HG03280 (cell line): Measurements from ENCODE around the gene MAP4.
"Not testable (repeated sequence)": the region's sequence is repeated elsewhere in the genome, so short reads cannot be mapped to it uniquely, and the experiment has no call there.

Experiments used
- ATAC-seq: cut with Tn5 transposase; IDR thresholded peaks from one replicate; pipeline ENCODE4 v1.9.1; 2021; ENCODE audit warnings: mild to moderate bottlenecking, moderate library complexity; ENCODE audit not compliant: unreplicated experiment

The MAP4 gene

DNA sequence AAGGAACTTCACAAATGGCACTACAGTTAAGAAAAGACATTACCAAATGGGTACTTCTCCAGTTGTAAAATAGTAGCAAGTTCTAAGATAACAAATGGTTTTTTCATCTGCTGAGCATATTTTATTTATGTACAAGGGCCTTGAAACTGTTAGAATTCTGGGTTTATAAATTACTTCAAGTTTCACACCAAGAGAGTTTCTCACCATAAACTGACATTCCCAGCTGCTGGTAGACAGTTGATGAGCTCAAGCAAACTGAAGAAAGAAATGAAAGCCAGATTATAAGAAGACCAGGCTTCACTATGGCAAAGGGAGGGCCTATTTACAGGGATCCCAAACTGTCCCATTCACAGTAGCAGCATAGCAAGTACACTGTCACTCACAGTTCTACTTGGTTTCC lies 113.5 kb downstream of the MAP4 start:
- no peak for ATAC-seq

DNA sequence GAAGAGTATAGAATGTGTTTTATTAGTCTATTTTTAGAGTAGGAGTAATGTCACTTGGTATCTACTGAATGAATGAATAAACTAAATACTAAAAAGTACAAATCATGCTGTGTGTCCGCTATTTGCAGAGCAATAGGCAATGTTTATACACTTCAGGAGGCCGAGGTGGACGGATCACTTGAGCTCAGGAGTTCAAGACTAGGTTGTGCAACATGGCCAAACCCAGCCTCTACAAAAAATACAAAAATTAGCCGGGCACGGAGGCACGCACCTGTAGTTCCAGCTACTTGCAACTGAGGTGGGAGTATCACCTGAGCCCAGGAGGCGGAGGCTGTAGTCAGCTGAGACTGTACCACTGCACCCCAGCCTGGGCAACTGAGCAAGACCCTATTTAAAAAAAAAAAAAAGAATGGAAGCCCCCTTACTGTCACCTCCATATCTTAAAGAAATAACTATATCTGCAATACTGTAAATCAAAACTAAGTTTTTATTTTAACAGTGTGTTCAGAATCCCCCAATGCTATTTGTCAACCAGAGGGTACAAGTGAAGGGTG lies 114.9 kb downstream of the MAP4 start:
- no peak for ATAC-seq

DNA sequence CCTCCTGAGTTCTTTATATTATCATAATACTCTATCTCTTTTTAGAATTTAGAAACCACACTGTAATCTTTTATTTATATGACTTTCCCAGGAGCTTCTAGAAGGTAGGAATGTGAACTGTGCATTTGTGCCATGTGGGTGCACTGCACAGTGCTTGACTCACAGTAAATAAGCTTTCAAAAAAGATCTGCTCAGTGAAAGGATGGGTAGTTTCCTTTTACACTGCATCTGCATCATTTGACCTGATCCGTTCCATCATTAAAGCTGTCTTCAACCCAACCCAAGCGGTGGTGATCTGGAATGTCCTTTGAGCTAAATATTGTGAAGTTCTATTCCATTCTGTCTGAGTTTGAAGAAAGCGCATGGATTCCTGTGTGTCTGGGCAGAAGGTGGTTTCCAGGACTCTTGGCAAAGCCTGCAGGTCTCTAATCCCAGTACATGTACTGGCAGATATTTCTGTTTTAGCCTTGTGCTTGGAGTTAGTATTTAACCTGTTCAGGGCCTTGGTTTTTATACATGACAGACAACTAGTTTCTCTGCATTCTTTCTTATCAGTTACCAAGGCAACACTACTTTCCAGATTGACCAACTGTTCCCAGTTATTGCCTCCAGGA lies 116.6 kb downstream of the MAP4 start:
- ATAC-seq = no peak

DNA sequence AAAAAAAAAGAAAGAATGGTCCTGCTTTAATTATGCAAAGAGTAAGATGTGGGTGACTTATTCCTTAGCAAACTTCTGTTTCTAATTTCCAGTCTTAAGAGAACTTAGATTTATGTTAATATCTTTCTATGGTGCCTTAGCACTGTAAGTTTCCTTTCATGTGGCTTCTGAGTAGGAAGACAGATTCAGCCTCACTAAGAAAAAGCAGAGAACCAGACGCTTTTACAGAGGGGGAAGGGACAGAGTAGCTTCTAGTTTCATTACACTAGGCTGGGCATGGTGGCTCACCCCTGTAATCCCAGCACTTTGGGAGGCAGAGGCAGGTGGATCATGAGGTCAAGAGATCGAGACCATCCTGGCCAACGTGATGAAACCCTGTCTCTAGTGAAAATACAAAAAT lies 118.3 kb downstream of the MAP4 start:
- ATAC-seq = no peak

DNA sequence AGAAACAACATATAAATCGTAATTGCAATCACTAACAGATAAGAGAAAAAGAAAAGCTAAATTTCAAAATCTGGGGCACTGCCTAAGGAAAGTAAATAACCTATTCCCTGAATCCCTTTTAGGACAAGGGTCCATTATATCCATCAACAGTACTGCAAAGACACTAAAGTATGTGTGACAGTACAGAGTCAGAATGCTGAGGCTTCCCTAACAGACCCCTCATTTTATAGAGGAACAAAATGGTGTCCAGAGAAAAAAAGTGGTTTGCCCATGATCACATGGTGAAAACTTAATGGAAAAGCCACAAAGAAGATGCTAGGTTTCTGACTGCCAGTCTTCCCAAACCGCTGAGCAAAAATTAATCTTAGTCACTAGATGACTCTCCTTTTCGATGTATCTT lies 119.5 kb downstream of the MAP4 start:
- ATAC-seq = no peak

DNA sequence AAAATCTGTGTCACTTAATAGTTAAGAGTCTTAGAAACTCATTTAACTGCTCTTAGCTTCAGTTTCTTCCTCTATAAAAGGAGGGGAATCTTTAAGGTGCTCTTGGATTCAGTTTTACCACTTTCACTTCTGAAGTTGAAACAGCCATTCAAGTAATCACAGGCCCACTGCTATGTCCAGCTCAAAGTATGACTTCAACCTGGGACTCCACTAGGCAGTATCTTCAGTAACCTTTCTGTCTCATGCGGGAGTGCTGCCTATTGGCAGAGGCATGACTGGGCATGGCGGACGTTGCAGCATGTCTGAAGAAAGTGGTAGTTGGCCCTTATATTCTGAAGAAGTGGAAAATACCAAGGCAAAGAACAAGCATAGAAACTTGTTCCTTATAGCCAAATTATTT lies 121.0 kb downstream of the MAP4 start:
- no peak for ATAC-seq

DNA sequence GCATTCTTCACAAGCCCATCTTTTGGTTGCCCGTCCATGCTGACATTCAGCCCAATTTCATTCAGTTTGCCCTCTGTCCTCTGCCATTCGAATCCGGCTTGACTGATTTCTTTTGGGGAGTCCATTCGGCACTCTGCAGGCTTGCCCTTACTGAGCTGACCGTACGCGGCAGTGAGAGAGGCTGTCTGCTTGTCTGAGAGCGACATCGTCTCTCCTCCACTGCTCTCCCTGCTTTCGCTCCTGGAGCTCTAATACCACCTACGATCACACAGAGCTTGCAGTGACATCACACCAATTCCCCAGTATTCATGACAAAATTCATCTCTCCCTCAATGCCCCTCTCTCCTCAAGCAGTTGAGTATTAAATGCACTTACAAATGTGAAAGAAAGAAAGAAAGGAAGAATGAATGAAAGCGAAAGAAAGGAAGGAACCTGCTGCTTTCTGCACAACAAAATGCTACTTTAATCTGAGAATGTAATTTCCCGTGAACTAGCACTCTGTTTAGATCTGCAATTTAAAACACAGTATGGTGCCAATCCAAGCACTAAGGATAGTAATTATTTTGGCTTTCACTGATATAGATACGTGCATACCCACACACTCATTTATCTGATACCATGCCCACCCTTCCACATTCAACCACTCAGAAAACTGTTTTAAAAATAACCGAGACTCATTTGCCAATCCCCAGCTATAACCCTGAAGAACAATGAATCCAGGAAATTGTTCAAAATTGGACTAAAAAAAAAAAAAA lies 123.8 kb downstream of the MAP4 start:
- no peak for ATAC-seq

DNA sequence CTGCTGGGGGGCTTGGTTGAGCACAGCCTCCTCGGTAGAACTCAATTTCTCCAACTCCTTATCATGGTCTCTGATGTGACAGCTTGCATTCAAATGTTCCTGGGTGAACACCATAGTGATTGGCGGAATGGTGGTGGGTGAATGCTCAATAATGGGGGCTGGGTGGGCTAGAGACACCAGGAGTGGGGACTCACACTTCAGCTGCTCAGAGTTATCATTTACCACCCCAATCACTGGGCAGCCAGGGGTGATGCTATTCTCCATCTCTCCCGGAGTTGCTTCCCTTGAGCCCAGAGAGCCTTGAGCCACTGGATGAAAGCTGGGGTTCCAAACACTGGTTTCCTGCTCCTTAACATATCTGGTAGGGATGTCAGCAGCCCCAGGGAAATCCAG lies 124.6 kb downstream of the MAP4 start:
- no peak for ATAC-seq

DNA sequence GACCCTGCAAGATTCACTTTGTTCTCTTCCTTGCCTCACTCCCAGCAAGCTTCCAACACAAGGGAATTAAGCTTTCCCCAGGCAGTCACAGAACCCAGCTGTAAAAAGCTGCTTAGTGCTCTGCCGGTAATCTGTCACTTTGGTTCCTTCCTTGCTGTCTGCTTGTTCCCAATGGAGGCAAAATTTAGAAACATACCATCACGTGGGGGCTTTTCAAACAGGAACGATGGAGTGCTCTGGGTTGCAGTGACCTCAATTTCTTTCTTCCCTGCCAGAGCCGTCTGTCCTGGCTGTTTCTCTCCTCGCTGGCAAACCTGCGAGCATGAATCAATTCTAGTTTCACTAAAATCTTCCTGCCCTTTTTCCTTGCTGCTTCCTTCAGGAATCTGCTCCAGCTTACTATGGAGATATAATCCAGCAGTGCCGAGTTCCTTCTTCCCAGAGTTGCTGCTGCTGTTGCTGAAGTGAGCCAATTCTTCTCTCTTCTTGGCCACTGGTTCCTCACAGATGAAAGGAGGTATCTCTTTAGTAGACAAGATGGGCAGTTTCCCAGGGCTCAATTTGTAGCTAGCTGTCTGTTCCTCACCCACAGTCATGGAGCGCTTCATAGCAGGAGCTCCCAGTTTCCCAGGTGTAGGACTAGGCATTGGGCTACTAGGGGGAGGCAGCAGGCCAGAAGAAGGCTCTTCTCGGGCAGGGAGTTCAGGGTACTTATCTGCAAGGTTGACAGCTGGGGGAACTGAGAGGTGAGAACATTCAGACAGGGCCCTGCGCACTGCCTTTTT lies 125.2 kb downstream of the MAP4 start:
- no peak for ATAC-seq

DNA sequence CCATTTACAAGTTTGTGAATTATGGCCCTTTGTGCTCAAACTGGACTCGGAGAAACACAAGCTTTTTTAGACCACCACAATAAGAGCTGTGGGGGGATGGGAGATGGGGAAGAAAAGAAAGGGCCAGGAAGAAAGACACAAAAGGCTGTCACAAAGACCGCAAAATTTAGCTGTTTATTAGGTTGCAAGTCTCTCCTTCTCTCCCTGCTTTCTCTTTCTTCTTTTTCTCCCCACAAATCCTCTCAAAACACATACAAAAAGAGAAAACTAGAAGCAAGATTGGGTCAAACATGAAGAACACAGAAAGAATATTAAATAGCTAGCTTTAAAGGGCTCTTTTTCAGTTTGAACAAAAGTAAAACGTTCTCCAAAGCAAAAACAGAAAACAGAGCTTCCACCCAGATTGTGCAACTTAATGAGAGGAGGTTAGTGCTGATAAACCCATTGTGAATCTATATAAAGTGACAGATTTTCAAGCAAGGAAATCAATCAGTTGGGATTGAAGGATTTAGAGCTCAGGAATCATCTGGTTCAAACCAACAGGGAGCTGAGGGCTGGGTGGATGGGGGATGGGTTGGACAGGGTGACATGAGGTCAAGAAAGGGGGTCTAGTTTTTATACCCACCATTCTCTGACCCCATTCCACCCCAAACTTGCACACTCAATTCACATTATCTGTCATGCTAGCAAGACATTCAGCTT lies 125.9 kb downstream of the MAP4 start:
- no peak for ATAC-seq

DNA sequence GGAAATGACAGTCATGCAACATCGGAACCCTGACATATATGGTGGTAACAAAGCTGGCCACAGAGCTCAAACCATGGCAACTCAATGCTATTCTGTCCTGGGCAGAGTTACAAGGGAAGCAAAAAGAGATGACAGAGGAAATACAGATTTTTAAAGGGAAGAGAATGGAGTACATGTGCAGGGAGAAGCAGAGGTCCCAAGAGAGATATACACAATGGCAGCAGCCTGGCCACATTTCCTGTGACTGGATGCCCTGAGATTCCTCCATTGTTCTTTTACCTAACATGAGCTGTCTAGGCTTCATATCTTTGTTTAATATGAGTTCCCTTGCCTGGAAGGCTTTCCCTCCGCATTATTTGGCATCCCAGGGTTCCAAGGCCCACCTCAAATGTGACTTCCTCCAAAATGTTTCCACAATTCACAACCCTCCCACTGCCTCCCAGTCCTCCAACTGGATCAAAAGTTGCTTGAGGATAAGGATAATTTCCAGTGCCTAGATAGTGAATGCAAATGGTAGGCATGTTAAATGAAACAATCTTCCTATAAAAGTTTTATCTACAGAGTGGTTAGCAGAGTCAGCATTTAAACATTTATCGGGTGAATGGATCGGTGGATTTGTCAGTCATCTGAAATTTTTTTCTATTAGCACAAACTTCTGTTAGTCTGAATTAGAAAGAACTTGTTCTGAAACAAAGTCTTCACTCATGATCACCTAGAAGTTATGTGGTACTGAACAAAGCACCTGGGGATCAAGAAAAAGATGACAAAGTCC lies 127.0 kb downstream of the MAP4 start:
- no peak for ATAC-seq

DNA sequence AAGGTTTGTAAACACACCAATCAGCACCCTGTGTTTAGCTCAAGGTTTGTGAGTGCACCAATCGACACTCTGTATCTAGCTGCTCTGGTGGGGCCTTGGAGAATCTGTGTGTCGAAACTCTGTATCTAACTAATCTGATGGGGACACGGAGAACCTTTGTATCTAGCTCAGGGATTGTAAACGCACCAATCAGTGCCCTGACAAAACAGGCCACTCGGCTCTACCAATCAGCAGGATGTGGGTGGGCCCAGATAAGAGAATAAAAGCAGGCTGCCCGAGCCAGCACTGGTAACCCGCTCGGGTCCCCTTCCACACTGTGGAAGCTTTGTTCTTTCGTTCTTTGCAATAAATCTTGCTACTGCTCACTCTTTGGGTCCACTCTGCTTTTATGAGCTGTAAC lies 128.2 kb downstream of the MAP4 start:
- not testable (repeated sequence) for ATAC-seq

DNA sequence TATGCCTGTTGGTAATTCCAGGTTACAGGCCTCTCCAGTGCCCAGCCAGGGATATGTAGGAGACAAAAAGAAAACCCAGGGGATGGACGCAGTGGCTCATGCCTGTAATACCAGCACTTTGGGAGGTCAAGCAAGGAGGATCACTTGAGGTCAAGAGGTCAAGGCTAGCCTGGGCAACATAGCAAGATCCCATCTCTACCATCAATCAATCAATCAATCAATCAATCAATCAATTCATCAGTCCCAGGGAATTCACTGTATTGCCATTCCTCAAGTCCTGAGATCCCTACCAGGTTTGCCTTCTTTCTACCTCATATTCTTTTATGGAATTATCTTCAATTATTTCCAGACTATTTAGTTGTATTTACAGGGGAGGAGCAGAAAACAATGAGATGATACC lies 131.0 kb downstream of the MAP4 start:
- no peak for ATAC-seq

DNA sequence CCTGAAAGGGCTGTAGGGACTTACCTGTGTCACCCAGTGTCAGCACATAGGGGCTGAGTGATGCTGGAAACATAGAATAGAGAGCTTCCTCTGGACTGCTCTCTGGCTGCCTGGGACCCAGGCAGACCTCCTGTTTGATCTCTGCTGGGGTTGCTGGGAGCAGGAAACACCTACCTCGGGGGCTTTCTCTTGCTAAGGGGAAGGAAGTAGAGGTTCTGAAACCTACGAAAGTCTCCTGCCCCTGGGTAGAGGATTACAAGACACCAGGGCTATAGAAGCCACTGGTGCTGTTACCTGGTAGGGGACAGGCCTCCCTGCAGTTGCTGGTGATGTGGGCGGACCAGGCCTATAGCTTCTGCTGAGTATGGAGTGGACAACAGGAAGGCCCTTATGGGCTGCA lies 131.6 kb downstream of the MAP4 start:
- no peak for ATAC-seq

DNA sequence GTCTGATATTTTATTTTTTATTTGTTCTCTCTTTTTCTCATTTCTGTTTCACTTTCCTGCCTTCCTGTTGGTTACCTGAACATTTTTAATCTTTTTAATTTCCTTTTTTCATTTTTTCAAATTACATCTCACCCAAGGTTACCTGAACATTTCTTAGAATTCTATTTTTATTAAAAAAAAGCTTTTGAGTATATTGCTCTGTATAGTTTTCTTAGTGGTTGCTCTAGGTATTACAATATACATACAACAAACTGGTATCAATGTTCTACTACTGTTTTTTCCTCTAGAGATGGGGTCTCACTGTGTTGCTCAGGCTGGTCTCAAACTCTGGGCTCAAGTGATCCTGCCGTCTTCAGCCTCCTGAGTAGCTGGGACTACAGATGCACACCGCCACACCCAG lies 133.9 kb downstream of the MAP4 start:
- no peak for ATAC-seq

DNA sequence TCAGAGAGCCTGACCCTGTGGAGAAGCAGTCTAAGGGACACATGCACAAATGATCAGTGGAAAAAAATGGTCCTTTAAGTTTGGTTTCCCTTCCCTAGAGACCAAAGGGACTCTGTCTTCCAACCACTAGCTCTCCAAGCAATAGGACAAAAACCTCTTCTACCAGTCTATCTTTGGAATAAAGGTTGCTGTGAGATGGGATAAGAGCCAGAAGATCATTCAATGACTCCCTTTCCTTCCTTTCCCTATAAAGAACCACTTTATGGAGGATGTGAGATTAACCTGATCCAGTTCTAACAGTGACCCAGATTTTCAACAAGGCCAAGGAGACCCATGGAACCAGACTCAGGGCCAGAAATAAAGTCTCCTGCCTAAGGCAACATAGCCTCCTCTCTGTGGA lies 138.5 kb downstream of the MAP4 start:
- ATAC-seq = no peak

DNA sequence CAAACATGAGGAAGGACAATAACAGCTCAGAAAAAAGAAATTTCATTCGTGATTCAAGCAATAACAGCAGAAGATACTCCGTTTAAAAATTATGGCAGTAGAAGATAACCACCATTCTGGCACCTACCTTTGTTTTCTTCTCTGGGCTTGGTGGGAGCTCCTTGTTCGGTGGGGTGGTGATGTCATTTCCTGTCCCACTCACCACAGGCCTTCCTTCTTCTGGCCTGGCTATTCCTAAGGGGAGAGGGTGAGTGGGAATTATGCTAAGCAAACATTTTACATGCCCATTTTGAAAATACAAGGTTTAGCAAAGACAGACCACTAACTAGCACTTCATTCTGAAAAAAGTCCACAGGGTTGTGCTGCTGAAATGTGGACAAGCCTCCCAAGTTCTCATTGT lies 138.9 kb downstream of the MAP4 start:
- no peak for ATAC-seq

DNA sequence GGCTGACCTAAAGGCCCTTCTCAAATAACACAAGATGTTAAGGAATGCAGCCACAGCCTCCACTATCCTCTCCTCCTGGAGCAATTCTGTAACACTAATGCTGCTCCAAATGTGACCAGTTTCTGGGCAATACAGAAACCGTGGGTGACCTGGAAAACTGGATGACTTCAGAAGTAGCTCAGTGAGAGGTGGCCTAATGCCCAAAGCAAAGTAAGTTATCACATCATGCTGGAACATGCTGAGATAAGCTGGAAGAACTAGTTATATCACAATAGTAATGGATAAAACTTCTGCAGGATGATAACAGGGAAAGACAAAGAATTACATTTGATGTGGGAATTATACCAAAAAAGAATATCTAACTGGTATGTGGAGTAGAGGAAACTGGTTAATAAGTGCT lies 141.3 kb downstream of the MAP4 start:
- ATAC-seq = no peak

DNA sequence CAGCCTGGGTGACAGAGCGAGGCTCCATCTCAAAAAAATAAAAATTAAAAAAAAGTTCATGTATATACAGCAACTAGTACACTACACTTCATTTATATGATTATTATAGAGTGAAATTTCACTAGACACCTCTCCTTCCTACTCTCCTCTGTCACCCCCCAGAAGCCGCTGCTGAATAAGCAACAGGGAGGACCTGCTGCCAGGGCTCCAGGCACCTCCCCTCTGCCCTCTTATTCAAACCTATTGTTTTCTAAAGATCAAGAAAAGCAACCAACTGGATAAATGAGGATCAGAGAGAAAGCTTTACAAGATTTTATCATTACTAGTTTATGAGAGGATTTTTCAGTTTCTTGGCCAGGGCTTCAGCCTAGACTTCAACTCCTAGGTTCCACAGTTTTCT lies 141.8 kb downstream of the MAP4 start:
- no peak for ATAC-seq

DNA sequence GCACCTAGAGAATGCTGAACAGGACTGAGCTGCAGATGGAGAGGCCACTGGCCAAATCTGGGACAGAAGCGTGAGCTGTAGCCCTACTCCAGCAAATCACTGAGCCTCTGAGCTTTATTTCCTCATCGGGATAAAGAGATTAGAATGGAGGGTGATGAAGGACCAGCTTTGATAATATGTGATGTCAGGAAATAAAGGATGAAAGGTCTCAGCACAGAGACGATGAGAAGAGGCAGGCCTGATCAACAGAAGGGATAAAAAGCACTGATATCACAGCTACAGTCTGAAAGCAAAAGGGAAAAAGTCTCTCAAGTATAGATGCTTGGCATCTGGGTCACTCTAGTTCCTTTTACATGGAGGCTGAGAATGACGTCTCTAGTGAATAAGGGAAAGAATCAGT lies 143.3 kb downstream of the MAP4 start:
- ATAC-seq = no peak

DNA sequence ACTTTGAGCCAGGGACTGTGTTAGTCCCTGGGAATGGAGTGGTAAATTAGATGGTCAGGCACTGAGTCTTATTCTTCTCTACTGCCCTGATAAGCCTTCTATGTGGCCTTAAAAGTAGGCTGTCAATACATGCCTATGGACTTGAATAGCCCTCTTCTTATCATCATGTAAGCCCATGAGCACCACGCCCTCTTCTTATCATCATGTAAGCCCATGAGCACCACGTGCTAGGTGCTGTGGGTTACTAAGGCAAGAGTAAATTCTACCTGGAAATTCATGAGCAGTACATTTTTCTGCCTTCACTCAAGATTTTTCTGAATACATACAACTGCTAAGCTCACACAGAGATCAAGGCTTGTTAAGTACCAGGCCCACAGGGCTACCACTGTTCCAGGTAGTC lies 144.8 kb downstream of the MAP4 start:
- ATAC-seq = no peak
